ENCODE measurements around the gene ZC3H18.

Gene ZC3H18

DNA sequence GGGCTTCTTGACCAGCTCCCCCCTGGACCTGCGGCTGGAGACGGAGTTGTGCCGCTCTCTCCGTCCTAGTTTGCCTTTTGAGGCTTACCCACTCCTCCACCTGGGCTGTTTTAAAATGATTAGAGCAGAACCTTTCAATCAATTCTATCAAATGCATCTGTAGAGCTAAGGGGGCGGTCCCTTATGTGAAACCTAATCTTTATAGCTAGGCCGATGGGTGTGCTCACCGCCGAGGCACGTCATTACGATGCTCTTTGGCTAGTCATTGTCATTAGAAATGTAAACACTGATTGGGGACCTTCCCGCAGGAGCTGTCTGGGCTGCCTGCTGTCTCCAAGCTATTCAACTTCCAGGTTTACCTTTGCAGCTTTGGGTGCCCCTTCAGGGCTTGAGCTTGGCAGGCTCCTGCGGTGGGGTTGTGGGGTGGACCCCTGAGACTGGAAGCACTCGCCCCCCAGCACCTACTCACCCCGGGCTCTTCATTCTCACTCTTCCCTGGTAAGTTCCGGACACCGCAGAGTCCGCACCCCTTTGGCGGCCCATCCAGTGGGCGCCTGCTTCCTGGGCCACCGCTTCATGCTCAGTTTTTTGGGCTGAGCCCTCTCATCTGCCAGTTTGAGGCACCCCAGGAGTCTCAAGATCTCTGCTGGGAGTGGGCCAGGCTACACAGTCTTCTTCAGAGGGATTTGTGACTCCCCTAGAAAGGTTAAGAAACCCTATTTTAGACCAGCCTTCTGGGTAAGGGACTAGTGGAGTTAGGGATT, 47.2 kb downstream of the ZC3H18 start:
- Histone ChIP-seq H4K20me1 (ENCODE audit: control insufficient read depth, insufficient read depth, low read depth, low read length) (no peaks in the 10 kb centered on the region), H3K27me3 (ENCODE audit: control insufficient read depth, low read length) (no peaks in the 10 kb centered on the region), H3K4me3 (ENCODE audit: low read length) (no peak overlapping the region), H3K4me1 (ENCODE audit: control insufficient read depth, low read length) (no peaks in the 10 kb centered on the region), H3F3A (ENCODE audit: control insufficient read depth, insufficient read depth) (no peaks in the 10 kb centered on the region), H3K9me3 (ENCODE audit: control insufficient read depth, insufficient read depth, low read length) (no peaks in the 10 kb centered on the region), H3K27ac (ENCODE audit: low read depth, low read length) (no peak overlapping the region), H3K4me2 (ENCODE audit: low read length) (no peak overlapping the region), H3K36me3 (ENCODE audit: control insufficient read depth, low read length) (peaks cover 76% of the 10 kb centered on the region), H3K79me2 (ENCODE audit: control insufficient read depth, low read length) (peaks cover 74% of the 10 kb centered on the region), H3K9me2 (replicated peaks; ENCODE audit: control insufficient read depth, low read length) (no peaks in the 10 kb centered on the region)
- no peak for TF ChIP-seq EZH2phosphoT487 (IDR thresholded peaks at IDR 0.05; ENCODE audit: borderline replicate concordance, low read length)
- TF ChIP-seq, protein P1, sequence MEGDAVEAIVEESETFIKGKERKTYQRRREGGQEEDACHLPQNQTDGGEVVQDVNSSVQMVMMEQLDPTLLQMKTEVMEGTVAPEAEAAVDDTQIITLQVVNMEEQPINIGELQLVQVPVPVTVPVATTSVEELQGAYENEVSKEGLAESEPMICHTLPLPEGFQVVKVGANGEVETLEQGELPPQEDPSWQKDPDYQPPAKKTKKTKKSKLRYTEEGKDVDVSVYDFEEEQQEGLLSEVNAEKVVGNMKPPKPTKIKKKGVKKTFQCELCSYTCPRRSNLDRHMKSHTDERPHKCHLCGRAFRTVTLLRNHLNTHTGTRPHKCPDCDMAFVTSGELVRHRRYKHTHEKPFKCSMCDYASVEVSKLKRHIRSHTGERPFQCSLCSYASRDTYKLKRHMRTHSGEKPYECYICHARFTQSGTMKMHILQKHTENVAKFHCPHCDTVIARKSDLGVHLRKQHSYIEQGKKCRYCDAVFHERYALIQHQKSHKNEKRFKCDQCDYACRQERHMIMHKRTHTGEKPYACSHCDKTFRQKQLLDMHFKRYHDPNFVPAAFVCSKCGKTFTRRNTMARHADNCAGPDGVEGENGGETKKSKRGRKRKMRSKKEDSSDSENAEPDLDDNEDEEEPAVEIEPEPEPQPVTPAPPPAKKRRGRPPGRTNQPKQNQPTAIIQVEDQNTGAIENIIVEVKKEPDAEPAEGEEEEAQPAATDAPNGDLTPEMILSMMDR (IDR thresholded peaks at IDR 0.05; ENCODE audit: low read depth, low read length, poor library complexity, severe bottlenecking): no peak

DNA sequence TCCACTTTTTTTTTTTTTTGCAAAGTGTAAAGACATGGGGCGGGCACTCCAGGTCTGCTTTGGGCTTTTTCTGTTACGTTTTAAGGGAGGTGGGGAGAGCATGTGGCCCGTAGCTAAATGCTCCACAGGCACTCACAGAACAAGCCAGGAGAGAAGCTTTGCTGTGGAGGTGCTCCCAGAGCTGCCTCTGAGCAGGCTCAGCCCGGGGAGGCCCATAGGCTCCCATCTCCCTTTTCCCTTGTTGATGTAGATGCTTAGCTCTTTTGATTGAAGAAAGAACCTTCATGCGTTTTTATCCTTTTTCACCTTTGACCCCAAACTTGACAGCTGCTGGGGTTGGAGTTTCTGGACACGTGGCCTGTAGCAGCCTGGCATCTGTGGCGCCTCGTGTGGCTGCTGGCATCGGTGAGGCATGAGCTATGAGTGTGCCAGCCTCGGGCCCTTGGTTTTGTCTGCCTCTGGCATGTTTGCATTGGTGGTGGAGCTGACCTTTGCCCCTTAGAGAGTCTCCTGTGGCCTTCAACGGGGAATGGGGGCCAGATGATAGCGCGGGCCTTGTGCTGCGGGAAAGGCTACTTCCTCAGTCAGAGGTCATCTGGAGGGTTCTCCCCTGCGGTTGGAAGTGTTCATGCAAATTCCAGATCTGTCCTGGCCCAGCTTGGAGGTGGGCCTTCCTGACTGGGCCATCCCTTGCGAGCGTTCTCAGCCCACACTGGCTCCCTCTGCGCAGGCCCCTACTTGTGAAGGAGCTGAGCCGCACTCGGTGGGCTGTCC, 48.2 kb downstream of the ZC3H18 start:
- Histone ChIP-seq H3K36me3 (ENCODE audit: control insufficient read depth, low read length) (peaks cover 79% of the 10 kb centered on the region), H3K27me3 (ENCODE audit: control insufficient read depth, low read length) (no peaks in the 10 kb centered on the region), H3K79me2 (ENCODE audit: control insufficient read depth, low read length) (peaks cover 68% of the 10 kb centered on the region), H3F3A (ENCODE audit: control insufficient read depth, insufficient read depth) (no peaks in the 10 kb centered on the region), H3K9me2 (replicated peaks; ENCODE audit: control insufficient read depth, low read length) (no peaks in the 10 kb centered on the region), H3K27ac (ENCODE audit: low read depth, low read length) (no peak overlapping the region), H3K9me3 (ENCODE audit: control insufficient read depth, insufficient read depth, low read length) (no peaks in the 10 kb centered on the region), H3K4me2 (ENCODE audit: low read length) (no peak overlapping the region), H3K4me3 (ENCODE audit: low read length) (no peak overlapping the region), H3K4me1 (ENCODE audit: control insufficient read depth, low read length) (no peaks in the 10 kb centered on the region), H4K20me1 (ENCODE audit: control insufficient read depth, insufficient read depth, low read depth, low read length) (no peaks in the 10 kb centered on the region)
- TF ChIP-seq, protein P1 (IDR thresholded peaks at IDR 0.05; ENCODE audit: low read depth, low read length, poor library complexity, severe bottlenecking): no peak
- no peak for TF ChIP-seq EZH2phosphoT487 (IDR thresholded peaks at IDR 0.05; ENCODE audit: borderline replicate concordance, low read length)

DNA sequence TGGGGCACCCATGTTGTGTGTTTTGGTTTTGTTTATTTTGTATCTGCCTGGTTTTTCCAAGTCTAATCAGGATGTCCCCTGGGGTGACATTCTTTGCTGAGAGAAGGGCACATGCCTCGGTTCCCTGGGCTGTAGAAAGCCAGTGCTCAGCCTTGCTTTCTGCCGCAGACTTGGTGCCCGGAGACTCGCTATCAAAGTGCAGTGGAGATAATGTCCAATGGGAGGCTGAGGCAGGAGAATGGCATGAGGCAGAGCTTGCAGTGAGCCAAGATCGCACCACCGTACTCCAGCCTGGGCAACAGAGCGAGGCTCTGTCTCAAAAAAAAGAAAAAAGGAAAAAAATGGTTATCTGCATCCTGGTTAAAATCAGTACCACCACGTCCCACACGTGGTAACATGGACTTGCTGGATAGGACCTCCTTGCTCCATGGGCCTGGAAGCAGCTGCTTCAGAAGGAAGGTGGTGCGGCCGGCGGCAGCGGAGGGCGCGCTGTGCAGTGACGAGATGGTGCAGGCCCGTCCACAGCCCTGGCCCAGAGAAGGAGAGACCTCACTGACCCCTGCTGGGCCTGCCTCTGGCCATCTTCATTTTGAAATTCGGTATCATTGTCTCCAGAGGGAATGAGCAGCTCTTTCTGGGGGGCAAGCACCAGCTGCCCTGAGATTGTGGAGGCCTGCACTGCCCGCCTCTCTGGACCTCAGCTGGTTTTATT, 48.9 kb downstream of the ZC3H18 start:
- peaks cover 79% of the 10 kb centered on the region for H3K36me3 ChIP-seq (ENCODE audit: control insufficient read depth, low read length)
- no peaks in the 10 kb centered on the region for H3K9me3 ChIP-seq (ENCODE audit: control insufficient read depth, insufficient read depth, low read length)
- no peak for TF ChIP-seq EZH2phosphoT487 (IDR thresholded peaks at IDR 0.05; ENCODE audit: borderline replicate concordance, low read length)
- TF ChIP-seq, protein P1 (IDR thresholded peaks at IDR 0.05; ENCODE audit: low read depth, low read length, poor library complexity, severe bottlenecking): no peak
- peaks cover 61% of the 10 kb centered on the region for H3K79me2 ChIP-seq (ENCODE audit: control insufficient read depth, low read length)
- H3K27ac ChIP-seq (ENCODE audit: low read depth, low read length): no peak overlapping the region
- H4K20me1 ChIP-seq (ENCODE audit: control insufficient read depth, insufficient read depth, low read depth, low read length): no peaks in the 10 kb centered on the region
- no peaks in the 10 kb centered on the region for H3K4me1 ChIP-seq (ENCODE audit: control insufficient read depth, low read length)
- H3K9me2 ChIP-seq (replicated peaks; ENCODE audit: control insufficient read depth, low read length): no peaks in the 10 kb centered on the region
- H3K27me3 ChIP-seq (ENCODE audit: control insufficient read depth, low read length): no peaks in the 10 kb centered on the region
- no peak overlapping the region for H3K4me3 ChIP-seq (ENCODE audit: low read length)
- H3F3A ChIP-seq (ENCODE audit: control insufficient read depth, insufficient read depth): no peaks in the 10 kb centered on the region
- H3K4me2 ChIP-seq (ENCODE audit: low read length): no peak overlapping the region
